ENCODE data around the gene NID2. TPM values are rescaled to one million over a fixed set of nuclear protein-coding genes. Genes with fewer than 3 reads are reported as not detected.
A peak's percentile ranks its signal among the peaks of the same experiment; 100 is the strongest.

Gene NID2
- total and polyA plus RNA-seq, 9 of the 15 experiments (the other 6 are each of a cell fraction or from before 2014, with no cell fraction given) = 0.04 to 0.45 (median 0.16) TPM; not detected in 3

DNA sequence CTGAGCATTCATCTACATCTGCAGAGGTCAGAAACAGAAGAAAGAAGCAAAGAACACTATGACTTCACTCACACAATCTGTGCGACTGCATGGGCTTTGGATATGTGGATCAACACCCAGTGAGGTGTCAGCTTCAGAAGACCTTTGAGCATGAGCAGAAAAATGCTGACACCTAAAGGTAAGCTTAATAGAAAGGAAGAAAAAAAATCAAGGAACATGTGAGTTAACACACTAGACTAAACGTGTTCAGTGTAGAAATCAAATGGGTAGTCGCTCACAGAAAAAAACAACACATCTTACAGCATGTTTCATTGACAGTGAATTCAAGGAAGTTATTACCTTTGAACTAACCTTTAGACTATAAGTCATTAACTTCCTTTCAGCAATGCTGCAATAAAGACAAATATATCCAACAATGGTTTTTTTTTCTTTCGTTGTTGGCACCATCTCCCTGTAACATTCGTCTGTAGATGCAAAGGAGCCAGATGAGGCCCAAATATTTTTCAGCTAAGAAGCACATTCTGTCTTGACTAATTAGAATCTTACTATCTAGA, 48.6 kb downstream of the NID2 start:
- DNase-seq (ENCODE audit: extremely low read depth in 1 of 4, low spot score in 3 of 4) = no peak
- H3K27ac ChIP-seq (ENCODE audit: extremely low read depth, low read depth, low read length) = no peak overlapping the region
- no peak for ATAC-seq
- no peaks in the 10 kb centered on the region for H3K36me3 ChIP-seq (ENCODE audit: control insufficient read depth, insufficient read depth, low read length)
- peaks cover 0 to 12% of the 10 kb centered on the region in 2 experiments; a peak in 3 of 5 replicates for H3K4me1 ChIP-seq (replicated peaks in 1 of 2; ENCODE audit: control insufficient read depth in 2 of 2, insufficient read depth in 2 of 2, low read length in 2 of 2)
- H3K4me3 ChIP-seq = no peak overlapping the region
- TF ChIP-seq, protein P1, sequence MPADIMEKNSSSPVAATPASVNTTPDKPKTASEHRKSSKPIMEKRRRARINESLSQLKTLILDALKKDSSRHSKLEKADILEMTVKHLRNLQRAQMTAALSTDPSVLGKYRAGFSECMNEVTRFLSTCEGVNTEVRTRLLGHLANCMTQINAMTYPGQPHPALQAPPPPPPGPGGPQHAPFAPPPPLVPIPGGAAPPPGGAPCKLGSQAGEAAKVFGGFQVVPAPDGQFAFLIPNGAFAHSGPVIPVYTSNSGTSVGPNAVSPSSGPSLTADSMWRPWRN (IDR thresholded peaks at IDR 0.05; ENCODE audit: low read depth) = no peak
- TF ChIP-seq FOXA3 (CRISPR knock-in tag; conservative IDR thresholded peaks at IDR 0.05 in 1 of 2, IDR thresholded peaks at IDR 0.05 in 1 of 2) = no peak
- TF ChIP-seq RNF2 (IDR thresholded peaks at IDR 0.05) = no peak
- TF ChIP-seq DMBX1 (CRISPR knock-in tag; IDR thresholded peaks at IDR 0.05; ENCODE audit: borderline replicate concordance) = no peak
- no peak for TF ChIP-seq MEF2D (tag; conservative IDR thresholded peaks at IDR 0.05; ENCODE audit: low read depth)
- TF ChIP-seq GTF2A2 (tag; IDR thresholded peaks at IDR 0.05) = no peak
- no peak for TF ChIP-seq ZNF224 (CRISPR knock-in tag; IDR thresholded peaks at IDR 0.05)
- no peak for TF ChIP-seq GATAD2A (IDR thresholded peaks at IDR 0.05)
- no peak for TF ChIP-seq TAF7 (tag; IDR thresholded peaks at IDR 0.05)
- TF ChIP-seq MBD2 (IDR thresholded peaks at IDR 0.05; ENCODE audit: borderline replicate concordance, low read depth) = no peak
- no peak for TF ChIP-seq PML (IDR thresholded peaks at IDR 0.05; ENCODE audit: low read length)
- no peak for TF ChIP-seq SAFB (IDR thresholded peaks at IDR 0.05; ENCODE audit: borderline replicate concordance, low read depth, low read length)
- TF ChIP-seq CBX8 (IDR thresholded peaks at IDR 0.05; ENCODE audit: borderline replicate concordance, extremely low read depth, low read depth, low read length, poor library complexity, severe bottlenecking) = no peak
- no peak for TF ChIP-seq HNRNPLL (IDR thresholded peaks at IDR 0.05; ENCODE audit: low read depth, low read length, poor library complexity, severe bottlenecking)
- no peak for TF ChIP-seq NCOA4 (IDR thresholded peaks at IDR 0.05; ENCODE audit: partially characterized antibody)
- TF ChIP-seq KDM4B (IDR thresholded peaks at IDR 0.05; ENCODE audit: borderline replicate concordance in 2 of 2, low read depth in 1 of 2) = no peak
- TF ChIP-seq, protein P2, sequence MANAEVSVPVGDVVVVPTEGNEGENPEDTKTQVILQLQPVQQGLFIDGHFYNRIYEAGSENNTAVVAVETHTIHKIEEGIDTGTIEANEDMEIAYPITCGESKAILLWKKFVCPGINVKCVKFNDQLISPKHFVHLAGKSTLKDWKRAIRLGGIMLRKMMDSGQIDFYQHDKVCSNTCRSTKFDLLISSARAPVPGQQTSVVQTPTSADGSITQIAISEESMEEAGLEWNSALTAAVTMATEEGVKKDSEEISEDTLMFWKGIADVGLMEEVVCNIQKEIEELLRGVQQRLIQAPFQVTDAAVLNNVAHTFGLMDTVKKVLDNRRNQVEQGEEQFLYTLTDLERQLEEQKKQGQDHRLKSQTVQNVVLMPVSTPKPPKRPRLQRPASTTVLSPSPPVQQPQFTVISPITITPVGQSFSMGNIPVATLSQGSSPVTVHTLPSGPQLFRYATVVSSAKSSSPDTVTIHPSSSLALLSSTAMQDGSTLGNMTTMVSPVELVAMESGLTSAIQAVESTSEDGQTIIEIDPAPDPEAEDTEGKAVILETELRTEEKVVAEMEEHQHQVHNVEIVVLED (CRISPR knock-in tag; IDR thresholded peaks at IDR 0.05) = no peak
- no peak for TF ChIP-seq RFX1 (IDR thresholded peaks at IDR 0.05)
- TF ChIP-seq ZC3H11A (IDR thresholded peaks at IDR 0.05; ENCODE audit: low read depth, low read length) = no peak
- TF ChIP-seq, protein P3, sequence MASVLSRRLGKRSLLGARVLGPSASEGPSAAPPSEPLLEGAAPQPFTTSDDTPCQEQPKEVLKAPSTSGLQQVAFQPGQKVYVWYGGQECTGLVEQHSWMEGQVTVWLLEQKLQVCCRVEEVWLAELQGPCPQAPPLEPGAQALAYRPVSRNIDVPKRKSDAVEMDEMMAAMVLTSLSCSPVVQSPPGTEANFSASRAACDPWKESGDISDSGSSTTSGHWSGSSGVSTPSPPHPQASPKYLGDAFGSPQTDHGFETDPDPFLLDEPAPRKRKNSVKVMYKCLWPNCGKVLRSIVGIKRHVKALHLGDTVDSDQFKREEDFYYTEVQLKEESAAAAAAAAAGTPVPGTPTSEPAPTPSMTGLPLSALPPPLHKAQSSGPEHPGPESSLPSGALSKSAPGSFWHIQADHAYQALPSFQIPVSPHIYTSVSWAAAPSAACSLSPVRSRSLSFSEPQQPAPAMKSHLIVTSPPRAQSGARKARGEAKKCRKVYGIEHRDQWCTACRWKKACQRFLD (CRISPR knock-in tag; IDR thresholded peaks at IDR 0.05) = no peak
- H3K9me3 ChIP-seq (replicated peaks; ENCODE audit: control insufficient read depth, insufficient read depth, low read depth, low read length) = no peaks in the 10 kb centered on the region
- peak; percentile 23 for FAIRE-seq
- in situ Hi-C loops (cut with MboI) (no loop called here), intact Hi-C loops (cut with micrococcal nuclease) (no loop called here)
- peak overlapping the region; percentile 84 for H2AFZ ChIP-seq (ENCODE audit: low read depth, low read length)
- WGBS (ENCODE audit: insufficient coverage, low coverage, missing lambda C conversion rate) = 35% methylated on average over 5 of the region's 5 CpGs
- H3K4me2 ChIP-seq (ENCODE audit: insufficient read depth, low read length) = no peak overlapping the region
- H3K27me3 ChIP-seq (ENCODE audit: control insufficient read depth in 2 of 2, insufficient read depth in 2 of 2, low read length in 2 of 2) = no peaks in the 10 kb centered on the region
- no peaks in the 10 kb centered on the region for H3K79me2 ChIP-seq (ENCODE audit: control insufficient read depth, insufficient read depth, low read length)
- H4K20me1 ChIP-seq (replicated peaks; ENCODE audit: control insufficient read depth, insufficient read depth, low read length) = no peaks in the 10 kb centered on the region
- no TSS peak for BruUV-seq (replicated peaks)
- H3K9ac ChIP-seq (ENCODE audit: insufficient read depth in 1 of 2, low read depth in 2 of 2, low read length in 2 of 2) = no peak overlapping the region
- POLR2A ChIA-PET = interaction anchor here (0.6 kb wide), 1 partner anchor 94 kb away, joined by 3 read pairs; no protein-coding TSS in a partner anchor
- H3K9me1 ChIP-seq (ENCODE audit: control insufficient read depth, insufficient read depth, low read length) = no peaks in the 10 kb centered on the region
- CTCF ChIA-PET (ENCODE audit: low intra/inter-chr PET ratio) = no interaction called here

All from K562 (cell line).